Measurements from ENCODE around the gene NUP98.

GRCh38 chr11:3845670-3846069 is 48.3 kb upstream of the NUP98 start:
- TF ChIP-seq ZNF274 (IDR thresholded peaks at IDR 0.05; ENCODE audit: low read depth, low read length) = no peak
- no peak for TF ChIP-seq YY1 (IDR thresholded peaks at IDR 0.05; ENCODE audit: insufficient read depth, insufficient read length)
